Activated naive CD8-positive, alpha-beta T cell treated with anti-CD3 and anti-CD28 coated beads, Interleukin-2, amount 50 U/mL, for 24 hours (primary cell): ENCODE data around the gene BLID.

Experiments used
- ATAC-seq: fragments of 150-1000 bp; cut with Tn5 transposase; one replicate; pipeline ENCODE4 v1.10.0; 2021
- DNase-seq: peaks from one replicate; pipeline ENCODE4 v3.0.0; 2021
- H3K27ac Mint-ChIP-seq: one replicate; pipeline ENCODE4 v1.8.0; 2021; ENCODE audit warnings: mild to moderate bottlenecking, mixed read lengths
- H3K27me3 Mint-ChIP-seq: one replicate; pipeline ENCODE4 v1.8.0; 2021; ENCODE audit warnings: mixed read lengths
- H3K36me3 Mint-ChIP-seq: one replicate; pipeline ENCODE4 v1.8.0; 2021; ENCODE audit warnings: low read depth, mixed read lengths
- H3K4me1 Mint-ChIP-seq: one replicate; pipeline ENCODE4 v1.8.0; 2021; ENCODE audit warnings: mixed read lengths
- H3K4me3 Mint-ChIP-seq: one replicate; pipeline ENCODE4 v1.8.0; 2021; ENCODE audit warnings: mild to moderate bottlenecking, moderate library complexity, mixed read lengths
- H3K9me3 Mint-ChIP-seq: one replicate; pipeline ENCODE4 v1.8.0; 2021; ENCODE audit warnings: mixed read lengths

Gene BLID, protein sequence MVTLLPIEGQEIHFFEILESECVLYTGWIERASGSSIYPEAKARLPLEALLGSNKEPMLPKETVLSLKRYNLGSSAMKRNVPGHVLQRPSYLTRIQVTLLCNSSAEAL

GRCh38 chr11:122115524-122116379 is at the start of gene BLID:
TSS of gene BLID (minus strand) at chr11:122116215. CDS start at chr11:122115922, 293 bp downstream.
- no peak within 1 kb of the TSS for H3K4me3 Mint-ChIP-seq
- ATAC-seq (no peak), DNase-seq (no peak)
- H3K27me3 Mint-ChIP-seq, result no peaks in the 10 kb centered on the region
- no peaks in the 10 kb centered on the region for H3K36me3 Mint-ChIP-seq
- H3K4me1 Mint-ChIP-seq, result no peaks in the 10 kb centered on the region
- H3K9me3 Mint-ChIP-seq, result no peaks in the 10 kb centered on the region
- no peak within 1 kb of the TSS for H3K27ac Mint-ChIP-seq

GRCh38 chr11:122163053-122163819 is 47.2 kb upstream of the BLID start:
- H3K27me3 Mint-ChIP-seq, result no peaks in the 10 kb centered on the region
- H3K4me1 Mint-ChIP-seq, result no peaks in the 10 kb centered on the region
- no peak overlapping the region for H3K4me3 Mint-ChIP-seq
- no peaks in the 10 kb centered on the region for H3K9me3 Mint-ChIP-seq
- no peak for ATAC-seq
- DNase-seq, result no peak
- no peak overlapping the region for H3K27ac Mint-ChIP-seq
- no peaks in the 10 kb centered on the region for H3K36me3 Mint-ChIP-seq

GRCh38 chr11:122162095-122162494 is 46.1 kb upstream of the BLID start:
- no peaks in the 10 kb centered on the region for H3K9me3 Mint-ChIP-seq
- H3K27me3 Mint-ChIP-seq, result no peaks in the 10 kb centered on the region
- no peak overlapping the region for H3K27ac Mint-ChIP-seq
- H3K36me3 Mint-ChIP-seq, result no peaks in the 10 kb centered on the region
- peaks cover 3% of the 10 kb centered on the region for H3K4me1 Mint-ChIP-seq
- DNase-seq (no peak), ATAC-seq (no peak)
- H3K4me3 Mint-ChIP-seq, result no peak overlapping the region

GRCh38 chr11:122160841-122161590 is 45.0 kb upstream of the BLID start:
- H3K4me1 Mint-ChIP-seq, result peaks cover 10% of the 10 kb centered on the region
- H3K4me3 Mint-ChIP-seq, result no peak overlapping the region
- H3K27ac Mint-ChIP-seq, result no peak overlapping the region
- ATAC-seq, result no peak
- no peaks in the 10 kb centered on the region for H3K36me3 Mint-ChIP-seq
- no peak for DNase-seq
- H3K27me3 Mint-ChIP-seq, result no peaks in the 10 kb centered on the region
- no peaks in the 10 kb centered on the region for H3K9me3 Mint-ChIP-seq

- Mint-ChIP-seq H3K36me3 (no peaks in the 10 kb centered on the region), H3K4me1 (peaks cover 10% of the 10 kb centered on the region), H3K9me3 (no peaks in the 10 kb centered on the region), H3K4me3 (no peak overlapping the region), H3K27ac (no peak overlapping the region), H3K27me3 (peaks cover 3% of the 10 kb centered on the region)
- ATAC-seq (no peak), DNase-seq (no peak)
Measured at GRCh38 chr11:122159861-122160260, 43.8 kb upstream of the BLID start.

DNA sequence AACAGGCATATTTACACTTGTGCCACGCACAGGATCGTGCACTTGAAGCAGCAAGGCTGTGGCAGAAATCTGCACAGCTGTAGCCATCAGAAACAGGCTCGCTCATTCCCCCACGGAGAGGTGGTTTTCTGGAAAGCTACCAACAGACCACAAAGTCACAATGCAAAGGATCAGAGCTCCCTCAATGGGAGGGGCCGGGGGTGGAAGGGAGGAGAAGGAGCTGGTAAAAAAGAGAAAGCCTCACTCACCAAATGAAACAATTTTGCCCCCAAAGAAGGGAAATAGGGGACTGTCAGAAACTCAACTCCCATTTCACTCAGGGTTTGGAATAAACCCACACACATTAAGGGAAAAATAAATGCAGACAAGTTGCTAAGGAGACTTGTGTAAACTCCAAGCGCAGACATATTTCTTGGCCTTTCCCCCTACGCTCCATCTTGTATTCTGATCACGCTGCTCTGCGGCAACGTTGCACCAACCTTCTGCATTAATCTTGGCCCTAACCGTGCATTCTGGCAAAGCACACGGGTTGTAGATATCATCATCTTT is 43.2 kb upstream of the BLID start:
- H3K27ac Mint-ChIP-seq, result no peak overlapping the region
- peaks cover 3% of the 10 kb centered on the region for H3K27me3 Mint-ChIP-seq
- peaks cover 10% of the 10 kb centered on the region for H3K4me1 Mint-ChIP-seq
- H3K4me3 Mint-ChIP-seq, result no peak overlapping the region
- DNase-seq, result no peak
- no peaks in the 10 kb centered on the region for H3K9me3 Mint-ChIP-seq
- no peak for ATAC-seq
- H3K36me3 Mint-ChIP-seq, result no peaks in the 10 kb centered on the region

GRCh38 chr11:122158171-122158570 is 42.2 kb upstream of the BLID start:
- DNase-seq (no peak), ATAC-seq (no peak)
- Mint-ChIP-seq H3K27ac (no peak overlapping the region), H3K4me1 (peaks cover 10% of the 10 kb centered on the region), H3K27me3 (peaks cover 3% of the 10 kb centered on the region), H3K9me3 (no peaks in the 10 kb centered on the region), H3K4me3 (no peak overlapping the region), H3K36me3 (no peaks in the 10 kb centered on the region)

DNA sequence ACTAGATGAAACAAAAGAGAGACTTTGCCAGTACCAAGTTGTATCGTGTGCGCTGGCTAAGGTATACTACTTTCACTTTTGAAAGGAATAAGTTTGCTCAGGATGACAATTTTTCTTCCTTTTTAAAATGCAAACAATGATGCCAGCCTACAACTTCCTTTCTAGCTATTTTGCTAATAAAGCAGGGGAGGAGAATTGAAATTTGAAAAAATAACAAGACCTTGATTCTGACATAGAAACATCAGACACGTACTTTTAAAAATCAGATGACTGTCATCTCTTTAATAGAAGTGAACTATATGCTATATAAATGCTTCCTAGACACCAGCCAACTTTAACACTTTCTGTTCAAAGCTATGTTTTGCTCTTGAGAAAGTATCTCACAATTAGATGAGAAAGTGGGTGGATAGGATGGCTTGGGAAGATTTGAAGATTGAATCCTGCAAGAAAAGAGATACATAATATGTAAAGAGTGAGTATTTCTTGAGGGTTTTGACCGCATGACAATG is 41.7 kb upstream of the BLID start:
- Mint-ChIP-seq H3K27ac (no peak overlapping the region), H3K4me1 (peaks cover 10% of the 10 kb centered on the region), H3K36me3 (no peaks in the 10 kb centered on the region), H3K4me3 (peak overlapping the region; percentile 36), H3K27me3 (peaks cover 3% of the 10 kb centered on the region), H3K9me3 (no peaks in the 10 kb centered on the region)
- ATAC-seq (no peak), DNase-seq (no peak)

- DNase-seq (no peak), ATAC-seq (no peak)
- H3K36me3 Mint-ChIP-seq, result no peaks in the 10 kb centered on the region
- peak overlapping the region; percentile 36 for H3K4me3 Mint-ChIP-seq
- peaks cover 5% of the 10 kb centered on the region for H3K27me3 Mint-ChIP-seq
- H3K9me3 Mint-ChIP-seq, result no peaks in the 10 kb centered on the region
- peaks cover 10% of the 10 kb centered on the region for H3K4me1 Mint-ChIP-seq
- H3K27ac Mint-ChIP-seq, result no peak overlapping the region
Measured at GRCh38 chr11:122156940-122157382, 40.9 kb upstream of the BLID start.

DNA sequence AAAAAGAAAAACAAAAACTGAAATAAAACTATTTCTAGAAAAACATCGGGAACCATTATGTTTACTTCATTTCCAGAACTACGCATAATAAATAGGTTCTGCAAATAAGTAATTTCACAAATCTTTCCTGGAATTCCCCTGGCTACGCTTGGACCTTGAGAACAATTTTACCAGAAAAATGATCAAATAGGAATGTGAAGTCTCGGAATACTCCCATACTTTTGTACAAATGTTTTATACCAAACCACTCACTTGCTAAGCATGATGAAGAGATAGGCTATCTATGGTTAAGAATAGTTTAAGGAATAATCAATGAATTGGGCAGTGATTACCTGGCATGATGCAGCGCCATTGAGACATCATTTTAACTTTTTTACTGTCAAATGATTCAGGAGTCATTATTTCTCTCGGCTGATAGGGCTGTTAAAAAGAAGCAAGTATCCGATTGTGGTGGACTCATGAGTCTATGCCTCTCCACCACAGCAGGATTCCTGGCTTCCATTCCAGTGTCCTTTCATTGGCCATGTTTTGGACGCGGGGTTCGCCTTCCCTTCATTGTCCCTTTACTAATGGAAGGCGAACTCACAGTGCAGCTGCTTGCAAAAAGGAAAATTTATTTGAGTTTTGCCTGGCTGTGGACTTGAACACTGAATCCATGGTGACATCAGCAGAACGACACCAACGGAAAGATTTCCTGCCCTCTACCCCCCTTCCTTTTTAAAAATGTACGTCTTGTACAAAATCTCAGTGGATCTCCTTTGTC is 39.9 kb upstream of the BLID start:
- Mint-ChIP-seq H3K36me3 (no peaks in the 10 kb centered on the region), H3K9me3 (no peaks in the 10 kb centered on the region), H3K27ac (no peak overlapping the region), H3K4me1 (peaks cover 10% of the 10 kb centered on the region), H3K4me3 (no peak overlapping the region), H3K27me3 (peaks cover 5% of the 10 kb centered on the region)
- no peak for ATAC-seq
- DNase-seq, result no peak

GRCh38 chr11:122154994-122155393 is 39.0 kb upstream of the BLID start:
- Mint-ChIP-seq H3K27ac (no peak overlapping the region), H3K36me3 (no peaks in the 10 kb centered on the region), H3K9me3 (no peaks in the 10 kb centered on the region), H3K27me3 (peaks cover 5% of the 10 kb centered on the region), H3K4me3 (no peak overlapping the region), H3K4me1 (peaks cover 10% of the 10 kb centered on the region)
- ATAC-seq, result no peak
- DNase-seq, result no peak

- DNase-seq (no peak), ATAC-seq (no peak)
- peaks cover 10% of the 10 kb centered on the region for H3K4me1 Mint-ChIP-seq
- peaks cover 5% of the 10 kb centered on the region for H3K27me3 Mint-ChIP-seq
- H3K9me3 Mint-ChIP-seq, result no peaks in the 10 kb centered on the region
- H3K36me3 Mint-ChIP-seq, result no peaks in the 10 kb centered on the region
- no peak overlapping the region for H3K27ac Mint-ChIP-seq
- H3K4me3 Mint-ChIP-seq, result no peak overlapping the region
Measured at GRCh38 chr11:122154227-122154626, 38.2 kb upstream of the BLID start.

DNA sequence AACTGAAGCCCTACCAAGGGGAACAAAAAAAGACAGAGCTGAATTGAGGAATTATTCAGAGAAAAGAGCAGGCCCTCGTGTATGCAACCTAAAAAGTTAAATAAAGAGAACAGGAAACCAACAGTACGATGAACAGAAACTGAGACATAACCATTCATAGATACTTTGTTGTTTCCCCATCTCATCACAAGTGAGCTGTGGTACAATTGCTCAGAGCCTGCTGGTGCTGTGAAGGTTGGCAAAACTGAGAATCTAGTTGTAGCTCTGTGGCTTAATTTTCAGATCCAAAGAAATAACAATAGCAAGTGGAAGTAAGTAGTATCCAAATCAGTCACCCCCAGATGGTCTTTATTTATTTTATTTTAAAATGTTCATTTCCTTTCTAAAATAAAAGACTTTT is 37.7 kb upstream of the BLID start:
- no peaks in the 10 kb centered on the region for H3K9me3 Mint-ChIP-seq
- ATAC-seq, result no peak
- DNase-seq, result no peak

More for the DNA sequence above, 37.7 kb upstream of the BLID start:
- H3K36me3 Mint-ChIP-seq, result no peaks in the 10 kb centered on the region
- H3K4me3 Mint-ChIP-seq, result no peak overlapping the region
- H3K27me3 Mint-ChIP-seq, result peaks cover 5% of the 10 kb centered on the region
- H3K4me1 Mint-ChIP-seq, result peaks cover 10% of the 10 kb centered on the region
- no peak overlapping the region for H3K27ac Mint-ChIP-seq
